Sigmoid colon (tissue), 7 donors: ENCODE results near the gene SPRY1. TPM values are rescaled to one million over a fixed set of nuclear protein-coding genes. Genes with fewer than 3 reads are reported as not detected.
A peak's percentile ranks its signal among the peaks of the same experiment; 100 is the strongest.

Experiments
- DNase-seq: peaks from one replicate; pipeline ENCODE4 v3.0.0-alpha.2; 2019
- H3K27ac ChIP-seq, 4 donors: fragments of 200-600 bp; sonication (generic); one replicate each; pipeline ENCODE4 v1.5.1; 2016 to 2019; ENCODE audit warnings: mild to moderate bottlenecking in 1 of 4
- H3K27me3 ChIP-seq, 3 donors: fragments of 200-600 bp; sonication (generic); one replicate each; pipeline ENCODE4 v1.5.1; 2019; ENCODE audit warnings: mild to moderate bottlenecking in 1 of 3
- H3K36me3 ChIP-seq, 4 donors: fragments of 200-600 bp; sonication (generic); one replicate each; pipeline ENCODE4 v1.5.1; 2016 to 2019
- H3K4me1 ChIP-seq, 4 donors: fragments of 200-600 bp; sonication (generic); one replicate each; pipeline ENCODE4 v1.5.1; 2017 to 2019
- H3K4me3 ChIP-seq, 4 donors: fragments of 200-600 bp; sonication (generic); one replicate each; pipeline ENCODE4 v1.5.1; 2017 to 2019; ENCODE audit warnings: mild to moderate bottlenecking in 2 of 4, moderate library complexity in 1 of 4
- H3K9me3 ChIP-seq, 4 donors: fragments of 200-600 bp in 3 of 4; sonication (generic) in 3 of 4; one replicate each; pipeline versions ENCODE4 v1.5.1 to v1.6.1; 2013 to 2019
- EP300 ChIP-seq, 4 donors: sonication (generic); formaldehyde crosslinking; IDR thresholded peaks; one replicate each; pipeline ENCODE4 v1.6.1; 2017; ENCODE audit warnings: antibody characterized with exemption in 4 of 4
- POLR2A ChIP-seq, 2 donors: fragments of 450-650 bp; IDR thresholded peaks; one replicate each; pipeline ENCODE4 v1.6.1; 2016; ENCODE audit warnings: antibody characterized with exemption in 2 of 2, mild to moderate bottlenecking in 2 of 2, moderate library complexity in 2 of 2
- POLR2AphosphoS5 ChIP-seq, 4 donors: sonication (generic); formaldehyde crosslinking; IDR thresholded peaks; one replicate each; pipeline ENCODE4 v1.6.1; 2017; ENCODE audit warnings: antibody characterized with exemption in 4 of 4
- WGBS, 2 donors: extraction: QIAGEN DNeasy Blood & Tissue Kit; methylation state at CpG; one replicate each; pipeline ENCODE4 v1.1.7; 2013; 5-methylcytosine and 5-hydroxymethylcytosine counted together
- intact Hi-C: fragments of 100-400 bp; cut with DNase I; formaldehyde crosslinking; loops from one replicate; pipeline ENCODE4 v1.15.1; 2023
- polyA plus RNA-seq, 3 donors: library from polyadenylated mRNA; stranded (reverse); fragments of 200-250 nt; gene quantifications; one replicate each; pipeline ENCODE4 v1.2.3, GENCODE V29; 2013
- total RNA-seq, 4 donors: library from RNA; depleted of rRNA; stranded (reverse); fragments of >200 nt; gene quantifications; one replicate each; pipeline ENCODE4 v1.1.0, GENCODE V29; 2016
- TF ChIP-seq, protein P1 (sequence below), 4 experiments: fragments of 450-650 bp in 3 of 4; fragments of 200-600 bp in 1 of 4; IDR thresholded peaks; one replicate each; pipeline ENCODE4 v1.5.1; 2016 to 2019; ENCODE audit warnings: antibody characterized with exemption in 4 of 4, mild to moderate bottlenecking in 3 of 4, moderate library complexity in 2 of 4
- donor health status: healthy with polysubstance abuse.
- donor health status: Bipolar disorder and iron deficiency.
- donor health status: healthy.

Gene SPRY1
- total and polyA plus RNA-seq, 7 donors = 5.5 to 84.4 (median 37.6) TPM

DNA sequence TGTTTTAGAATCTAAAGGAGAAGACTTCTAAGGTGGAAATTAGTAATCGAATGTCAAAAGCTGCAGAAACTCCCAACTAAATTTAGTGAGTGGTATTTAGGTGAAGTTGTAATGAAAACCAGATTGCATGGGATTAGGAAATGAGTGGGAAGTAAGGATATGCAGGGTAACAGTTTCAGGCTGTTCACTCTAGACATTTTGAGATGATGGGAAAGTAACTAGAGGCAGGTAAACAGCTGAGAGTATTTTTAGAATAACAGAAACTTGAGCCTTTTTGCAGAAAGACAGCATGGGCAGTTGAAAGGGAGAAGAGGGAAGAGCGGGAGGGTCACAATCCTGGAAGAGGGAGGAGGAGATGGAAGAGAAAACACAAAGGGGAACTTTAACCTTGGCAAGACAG lies 12.7 kb downstream of the SPRY1 start:
- Histone ChIP-seq H3K4me1 (peaks cover 0 to 5% (median 0%) of the 10 kb centered on the region in 4 donors), H3K27me3 (no peaks in the 10 kb centered on the region), H3K4me3 (no peak overlapping the region), H3K27ac (peak overlapping the region in 3 of 4 donors; percentile 1 to 39 (median 37)), H3K36me3 (no peaks in the 10 kb centered on the region), H3K9me3 (no peaks in the 10 kb centered on the region)
- intact Hi-C loops = loop anchor here (10.0 kb wide), 1 partner anchor 95 kb away; no protein-coding TSS in a partner anchor
- WGBS, 2 donors = 93 to 95% methylated on average over 2 of the region's 2 CpGs
- TF ChIP-seq POLR2AphosphoS5 (IDR thresholded peaks at IDR 0.05) (peak in 2 of 4 donors; percentile 5 to 13), POLR2A (IDR thresholded peaks at IDR 0.05) (no peak)
- no peak for DNase-seq

DNA sequence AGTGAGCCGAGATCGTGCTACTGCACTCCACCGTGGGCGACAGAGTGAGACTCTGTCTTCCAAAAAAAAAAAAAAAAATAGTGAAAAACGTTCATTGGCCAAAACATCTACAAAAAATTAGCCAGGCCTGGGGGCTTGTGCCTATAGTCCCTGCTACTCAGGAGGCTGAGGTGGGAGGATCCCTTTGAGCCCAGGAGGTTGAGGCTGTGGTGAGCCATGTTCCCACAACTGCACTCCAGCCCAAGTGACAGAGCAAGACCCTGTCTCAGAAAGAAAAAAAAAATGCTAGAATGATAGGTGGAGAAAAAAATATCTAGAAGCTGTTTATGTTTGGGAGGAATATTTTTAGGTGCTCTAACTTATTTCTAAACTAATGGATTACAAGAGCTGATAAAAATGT lies 14.9 kb downstream of the SPRY1 start:
- WGBS, 2 donors = 86 to 89% methylated on average over 5 of the region's 5 CpGs
- no peak for DNase-seq
- H3K27ac ChIP-seq = peak overlapping the region in 1 of 4 donors; percentile 15
- no peak for TF ChIP-seq EP300 (IDR thresholded peaks at IDR 0.05)
- TF ChIP-seq, protein P1, sequence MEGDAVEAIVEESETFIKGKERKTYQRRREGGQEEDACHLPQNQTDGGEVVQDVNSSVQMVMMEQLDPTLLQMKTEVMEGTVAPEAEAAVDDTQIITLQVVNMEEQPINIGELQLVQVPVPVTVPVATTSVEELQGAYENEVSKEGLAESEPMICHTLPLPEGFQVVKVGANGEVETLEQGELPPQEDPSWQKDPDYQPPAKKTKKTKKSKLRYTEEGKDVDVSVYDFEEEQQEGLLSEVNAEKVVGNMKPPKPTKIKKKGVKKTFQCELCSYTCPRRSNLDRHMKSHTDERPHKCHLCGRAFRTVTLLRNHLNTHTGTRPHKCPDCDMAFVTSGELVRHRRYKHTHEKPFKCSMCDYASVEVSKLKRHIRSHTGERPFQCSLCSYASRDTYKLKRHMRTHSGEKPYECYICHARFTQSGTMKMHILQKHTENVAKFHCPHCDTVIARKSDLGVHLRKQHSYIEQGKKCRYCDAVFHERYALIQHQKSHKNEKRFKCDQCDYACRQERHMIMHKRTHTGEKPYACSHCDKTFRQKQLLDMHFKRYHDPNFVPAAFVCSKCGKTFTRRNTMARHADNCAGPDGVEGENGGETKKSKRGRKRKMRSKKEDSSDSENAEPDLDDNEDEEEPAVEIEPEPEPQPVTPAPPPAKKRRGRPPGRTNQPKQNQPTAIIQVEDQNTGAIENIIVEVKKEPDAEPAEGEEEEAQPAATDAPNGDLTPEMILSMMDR (IDR thresholded peaks at IDR 0.05) = no peak
- TF ChIP-seq POLR2AphosphoS5 (IDR thresholded peaks at IDR 0.05) = no peak
- no peak for TF ChIP-seq POLR2A (IDR thresholded peaks at IDR 0.05)
- H3K27me3 ChIP-seq = no peaks in the 10 kb centered on the region
- no peaks in the 10 kb centered on the region for H3K36me3 ChIP-seq
- H3K4me3 ChIP-seq = no peak overlapping the region
- no peaks in the 10 kb centered on the region for H3K9me3 ChIP-seq
- intact Hi-C loops = no loop called here
- H3K4me1 ChIP-seq = peaks cover 0 to 5% (median 0%) of the 10 kb centered on the region in 4 donors

DNA sequence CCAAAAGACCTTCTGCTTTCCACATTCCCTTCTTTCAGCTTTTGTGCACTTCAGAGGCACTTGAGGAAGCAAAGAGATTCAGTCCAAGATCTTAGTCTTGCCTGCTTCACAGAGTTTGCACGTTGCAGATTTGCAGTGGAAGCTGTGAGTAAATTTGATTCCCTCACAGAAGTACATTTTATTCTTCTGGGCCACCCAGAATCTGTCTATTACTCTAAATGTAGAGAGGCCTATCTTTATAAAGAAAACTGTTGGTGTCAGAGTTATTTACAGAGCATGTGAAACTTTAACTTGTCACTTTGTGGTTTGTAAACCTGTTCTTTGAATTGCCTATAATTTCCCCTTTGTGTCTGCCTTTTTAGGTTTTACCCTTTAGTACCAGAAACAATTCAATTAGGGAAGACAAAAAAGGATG lies 15.5 kb downstream of the SPRY1 start:
- no peaks in the 10 kb centered on the region for H3K27me3 ChIP-seq
- no peaks in the 10 kb centered on the region for H3K4me1 ChIP-seq
- H3K9me3 ChIP-seq = no peaks in the 10 kb centered on the region
- TF ChIP-seq POLR2AphosphoS5 (IDR thresholded peaks at IDR 0.05) = no peak
- TF ChIP-seq, protein P1 (IDR thresholded peaks at IDR 0.05) = no peak
- H3K4me3 ChIP-seq = no peak overlapping the region
- WGBS, 2 donors = 3% methylated on average over 1 of the region's 1 CpG
- no peaks in the 10 kb centered on the region for H3K36me3 ChIP-seq
- peak overlapping the region in 2 of 4 donors; percentile 19 to 48 for H3K27ac ChIP-seq
- DNase-seq = no peak
- intact Hi-C loops = no loop called here

DNA sequence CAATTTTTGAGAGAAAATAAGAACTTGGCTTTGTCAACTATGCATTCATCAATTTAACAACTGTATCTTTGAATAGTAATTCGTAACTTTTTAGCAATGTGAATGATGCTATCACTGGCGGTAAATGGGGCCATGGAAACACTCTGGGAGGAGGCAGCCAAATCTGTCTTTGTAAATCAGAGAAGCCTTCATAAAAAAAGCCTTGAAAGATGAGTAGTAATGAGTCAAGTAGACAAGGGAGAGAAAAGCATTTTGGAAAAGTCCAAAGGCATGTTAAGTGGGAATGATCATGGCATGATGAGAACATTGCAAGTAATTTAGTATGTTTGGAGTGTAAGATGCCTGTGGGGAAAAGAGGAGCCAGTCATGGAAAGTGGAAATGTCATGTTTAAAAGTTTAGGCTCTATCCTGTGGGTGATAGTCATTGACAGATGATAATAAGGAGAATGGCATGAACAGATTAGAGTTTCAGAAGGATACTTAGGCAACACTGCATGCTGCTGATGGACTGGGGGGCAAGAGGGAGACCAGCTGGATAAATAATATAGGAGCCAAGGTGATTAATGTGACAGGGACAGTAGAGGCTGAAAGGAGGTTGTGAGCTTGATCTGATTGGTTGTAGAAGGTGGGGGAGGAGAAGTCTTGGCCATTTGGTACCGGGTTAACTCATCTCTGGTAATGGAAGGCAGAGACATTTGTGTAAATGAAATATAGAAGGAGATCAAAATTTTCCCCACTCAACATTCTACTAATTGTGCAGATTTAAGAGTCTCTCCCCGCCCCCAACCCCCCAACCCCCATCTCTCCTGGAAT lies 16.3 kb downstream of the SPRY1 start:
- WGBS, 2 donors = 61 to 72% methylated on average over 4 of the region's 4 CpGs
- Histone ChIP-seq H3K4me1 (no peaks in the 10 kb centered on the region), H3K27me3 (no peaks in the 10 kb centered on the region), H3K27ac (no peak overlapping the region), H3K4me3 (no peak overlapping the region), H3K9me3 (no peaks in the 10 kb centered on the region), H3K36me3 (no peaks in the 10 kb centered on the region)
- DNase-seq = no peak
- TF ChIP-seq POLR2A (IDR thresholded peaks at IDR 0.05) (no peak), EP300 (IDR thresholded peaks at IDR 0.05) (no peak), POLR2AphosphoS5 (IDR thresholded peaks at IDR 0.05) (no peak)
- TF ChIP-seq, protein P1 (IDR thresholded peaks at IDR 0.05) = no peak
- intact Hi-C loops = no loop called here

DNA sequence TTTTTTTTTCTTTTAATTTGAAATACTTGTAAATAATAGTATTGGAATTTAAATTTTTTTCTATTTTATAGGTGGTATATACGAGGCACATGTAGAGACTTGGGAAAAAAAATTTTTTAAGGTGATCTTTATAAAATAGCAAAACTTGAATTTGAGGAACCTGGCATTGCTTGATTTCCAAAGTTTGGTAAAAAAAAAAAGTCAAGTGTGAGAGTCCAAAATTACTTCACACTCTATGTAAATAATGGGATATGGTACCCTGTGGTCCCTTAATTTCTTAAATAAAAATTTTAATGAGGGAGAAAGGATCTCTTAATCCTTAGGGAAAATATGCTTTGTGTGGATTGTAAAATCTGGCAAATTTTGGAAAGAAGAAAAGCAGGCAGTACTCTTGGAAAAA lies 19.0 kb downstream of the SPRY1 start:
- DNase-seq = no peak
- H3K4me3 ChIP-seq = no peak overlapping the region
- H3K9me3 ChIP-seq = no peaks in the 10 kb centered on the region
- WGBS, 2 donors = 82 to 84% methylated on average over 1 of the region's 1 CpG
- TF ChIP-seq POLR2A (IDR thresholded peaks at IDR 0.05) (no peak), POLR2AphosphoS5 (IDR thresholded peaks at IDR 0.05) (no peak), EP300 (IDR thresholded peaks at IDR 0.05) (no peak)
- TF ChIP-seq, protein P1 (IDR thresholded peaks at IDR 0.05) = no peak
- H3K27me3 ChIP-seq = no peaks in the 10 kb centered on the region
- no peak overlapping the region for H3K27ac ChIP-seq
- intact Hi-C loops = no loop called here
- peaks cover 0 to 9% (median 4%) of the 10 kb centered on the region in 4 donors for H3K4me1 ChIP-seq
- H3K36me3 ChIP-seq = no peaks in the 10 kb centered on the region
